NCI-H1105 treated with DMSO at 0.1 percent for 48 hours (cell line): ENCODE data around the gene DPYSL3.

Experiments used
- DNase-seq: peaks from one replicate; lab custom pipeline; 2025; lab: John Stamatoyannopoulos, UW

Gene DPYSL3

GRCh38 chr5:147439254-147439653, 70.6 kb downstream of the DPYSL3 start:
- no peak for DNase-seq

GRCh38 chr5:147437161-147437596, 72.7 kb downstream of the DPYSL3 start:
- DNase-seq, result no peak

GRCh38 chr5:147436596-147436995, 73.3 kb downstream of the DPYSL3 start:
- DNase-seq, result no peak

- no peak for DNase-seq
Observed at GRCh38 chr5:147434049-147434448, 75.8 kb downstream of the DPYSL3 start.

- no peak for DNase-seq
Observed at GRCh38 chr5:147432323-147432722, 77.5 kb downstream of the DPYSL3 start.

GRCh38 chr5:147431586-147431985, 78.3 kb downstream of the DPYSL3 start:
- DNase-seq, result no peak

GRCh38 chr5:147430628-147431027, 79.2 kb downstream of the DPYSL3 start:
- DNase-seq, result no peak

GRCh38 chr5:147427521-147428401, 82.1 kb downstream of the DPYSL3 start:
- no peak for DNase-seq

GRCh38 chr5:147426640-147427327, 83.1 kb downstream of the DPYSL3 start:
- no peak for DNase-seq

- no peak for DNase-seq
Observed at GRCh38 chr5:147418613-147419012, 91.3 kb downstream of the DPYSL3 start.

- peak; percentile 57 for DNase-seq
Observed at GRCh38 chr5:147417135-147417813, 92.6 kb downstream of the DPYSL3 start.

GRCh38 chr5:147415651-147416050, 94.2 kb downstream of the DPYSL3 start:
- DNase-seq, result no peak

GRCh38 chr5:147413266-147413665, 96.6 kb downstream of the DPYSL3 start:
- DNase-seq, result no peak

- DNase-seq, result no peak
Observed at GRCh38 chr5:147412561-147412960, 97.3 kb downstream of the DPYSL3 start.

- no peak for DNase-seq
Observed at GRCh38 chr5:147411359-147412319, 98.2 kb downstream of the DPYSL3 start.

- DNase-seq, result no peak
Observed at GRCh38 chr5:147410496-147411358, 99.1 kb downstream of the DPYSL3 start.

GRCh38 chr5:147408980-147409379, 100.9 kb downstream of the DPYSL3 start:
- no peak for DNase-seq

GRCh38 chr5:147407094-147407681, 102.7 kb downstream of the DPYSL3 start:
- DNase-seq, result no peak

- DNase-seq, result no peak
Observed at GRCh38 chr5:147406636-147407035, 103.2 kb downstream of the DPYSL3 start.

- DNase-seq, result no peak
Observed at GRCh38 chr5:147404706-147405105, 105.2 kb downstream of the DPYSL3 start.
